ENCODE results near the gene MEIOSIN. TPM values are rescaled to one million over a fixed set of nuclear protein-coding genes. Genes with fewer than 3 reads are reported as not detected.

Gene MEIOSIN
- total and polyA plus RNA-seq, 12 donors, result not detected

GRCh38 chr19:45774765-45775164 is 41.5 kb downstream of the MEIOSIN start:
- H3K27ac ChIP-seq, result no peak overlapping the region
- DNase-seq (no peak), ATAC-seq (no peak)
- H3K4me1 ChIP-seq, result peaks cover 3 to 33% (median 9%) of the 10 kb centered on the region in 9 donors
- TF ChIP-seq CTCF (IDR thresholded peaks at IDR 0.05), result peak in 1 of 9 donors; percentile 7
- peaks cover 0 to 84% (median 0%) of the 10 kb centered on the region in 7 donors for H3K27me3 ChIP-seq
- intact Hi-C loops (cut with DNase I), result no loop called here
- no peak overlapping the region for H3K4me3 ChIP-seq
- WGBS, 2 donors, result 80 to 86% methylated on average over 9 of the region's 9 CpGs
- H3K36me3 ChIP-seq, result peaks cover 0 to 76% (median 33%) of the 10 kb centered on the region in 9 donors
- H3K9me3 ChIP-seq, result no peaks in the 10 kb centered on the region

GRCh38 chr19:45777395-45777961 is 44.2 kb downstream of the MEIOSIN start:
- no peak for DNase-seq
- no peak overlapping the region for H3K27ac ChIP-seq
- no peak for ATAC-seq
- H3K4me1 ChIP-seq, result peaks cover 6 to 39% (median 23%) of the 10 kb centered on the region in 9 donors
- 95 to 96% methylated on average over 34 of the region's 34 CpGs for WGBS, 2 donors
- H3K36me3 ChIP-seq, result peaks cover 0 to 60% (median 30%) of the 10 kb centered on the region in 9 donors
- no peak for TF ChIP-seq CTCF (IDR thresholded peaks at IDR 0.05)
- H3K27me3 ChIP-seq, result peaks cover 0 to 90% (median 0%) of the 10 kb centered on the region in 7 donors
- no peaks in the 10 kb centered on the region for H3K9me3 ChIP-seq
- no peak overlapping the region for H3K4me3 ChIP-seq
- intact Hi-C loops (cut with DNase I), result no loop called here

GRCh38 chr19:45778010-45778661 is 44.9 kb downstream of the MEIOSIN start:
- intact Hi-C loops (cut with DNase I), result no loop called here
- H3K27me3 ChIP-seq, result peaks cover 0 to 90% (median 0%) of the 10 kb centered on the region in 7 donors
- peaks cover 8 to 44% (median 29%) of the 10 kb centered on the region in 9 donors for H3K4me1 ChIP-seq
- H3K4me3 ChIP-seq, result no peak overlapping the region
- H3K9me3 ChIP-seq, result no peaks in the 10 kb centered on the region
- DNase-seq (no peak), ATAC-seq (no peak)
- peaks cover 0 to 54% (median 30%) of the 10 kb centered on the region in 9 donors for H3K36me3 ChIP-seq
- 95 to 96% methylated on average over 28 of the region's 28 CpGs for WGBS, 2 donors
- no peak for TF ChIP-seq CTCF (IDR thresholded peaks at IDR 0.05)
- no peak overlapping the region for H3K27ac ChIP-seq

GRCh38 chr19:45779231-45780145 is 46.2 kb downstream of the MEIOSIN start:
- peaks cover 0 to 90% (median 0%) of the 10 kb centered on the region in 7 donors for H3K27me3 ChIP-seq
- intact Hi-C loops (cut with DNase I), result no loop called here
- ATAC-seq, result peak; percentile 26 to 53 (median 36)
- no peaks in the 10 kb centered on the region for H3K9me3 ChIP-seq
- H3K4me1 ChIP-seq, result peaks cover 20 to 54% (median 42%) of the 10 kb centered on the region in 9 donors
- TF ChIP-seq CTCF (IDR thresholded peaks at IDR 0.05), result peak in 8 of 9 donors; percentile 47 to 62 (median 54)
- H3K27ac ChIP-seq, result peak overlapping the region in 6 of 10 donors; percentile 23 to 96 (median 68)
- WGBS, 2 donors, result 17 to 23% methylated on average over 48 of the region's 48 CpGs
- peaks cover 0 to 43% (median 30%) of the 10 kb centered on the region in 9 donors for H3K36me3 ChIP-seq
- DNase-seq, result peak; percentile 76 to 81
- peak overlapping the region in 6 of 10 donors; percentile 49 to 87 (median 69) for H3K4me3 ChIP-seq

All from heart right ventricle (tissue), 16 donors.